MM.1S (cell line): ENCODE results near the gene DAAM1.

Experiments
- EZH2 ChIP-seq: fragments of 300-600 bp; sonication (generic); optimal IDR thresholded peaks from 2 replicates; pipeline ENCODE3; 2017; ENCODE audit warnings: low read depth, mild to moderate bottlenecking, antibody characterized with exemption, low read length, mixed read lengths
- TF ChIP-seq, protein P1 (sequence below): fragments of 300-600 bp; sonication (generic); IDR thresholded peaks from 2 replicates; pipeline ENCODE4 v1.5.1; 2016; ENCODE audit warnings: antibody characterized with exemption, low read length, mixed read lengths

DNA sequence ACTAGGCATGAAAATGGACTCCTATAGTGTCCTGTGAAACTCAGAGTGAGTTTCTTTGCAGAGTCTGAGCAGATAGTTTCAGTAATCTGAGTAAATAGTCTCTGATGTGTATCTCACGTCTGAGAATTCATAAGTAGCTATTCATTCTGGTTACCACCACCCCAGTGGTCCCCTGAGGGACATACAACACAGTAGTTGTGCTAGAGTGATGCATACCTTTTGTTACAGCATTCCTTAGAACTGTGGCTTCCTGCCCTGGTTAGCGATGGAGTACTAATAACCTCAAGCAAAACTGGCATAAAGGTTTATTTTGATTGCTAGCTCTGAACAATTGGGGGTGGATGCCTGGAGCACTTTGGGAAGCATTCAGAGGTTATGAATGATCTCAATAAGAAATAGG is 114.7 kb downstream of the DAAM1 start:
- TF ChIP-seq, protein P1, sequence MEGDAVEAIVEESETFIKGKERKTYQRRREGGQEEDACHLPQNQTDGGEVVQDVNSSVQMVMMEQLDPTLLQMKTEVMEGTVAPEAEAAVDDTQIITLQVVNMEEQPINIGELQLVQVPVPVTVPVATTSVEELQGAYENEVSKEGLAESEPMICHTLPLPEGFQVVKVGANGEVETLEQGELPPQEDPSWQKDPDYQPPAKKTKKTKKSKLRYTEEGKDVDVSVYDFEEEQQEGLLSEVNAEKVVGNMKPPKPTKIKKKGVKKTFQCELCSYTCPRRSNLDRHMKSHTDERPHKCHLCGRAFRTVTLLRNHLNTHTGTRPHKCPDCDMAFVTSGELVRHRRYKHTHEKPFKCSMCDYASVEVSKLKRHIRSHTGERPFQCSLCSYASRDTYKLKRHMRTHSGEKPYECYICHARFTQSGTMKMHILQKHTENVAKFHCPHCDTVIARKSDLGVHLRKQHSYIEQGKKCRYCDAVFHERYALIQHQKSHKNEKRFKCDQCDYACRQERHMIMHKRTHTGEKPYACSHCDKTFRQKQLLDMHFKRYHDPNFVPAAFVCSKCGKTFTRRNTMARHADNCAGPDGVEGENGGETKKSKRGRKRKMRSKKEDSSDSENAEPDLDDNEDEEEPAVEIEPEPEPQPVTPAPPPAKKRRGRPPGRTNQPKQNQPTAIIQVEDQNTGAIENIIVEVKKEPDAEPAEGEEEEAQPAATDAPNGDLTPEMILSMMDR = no peak
- TF ChIP-seq EZH2 = no peak
